ENCODE measurements around the gene FRMD6. TPM values are rescaled to one million over a fixed set of nuclear protein-coding genes. Genes with fewer than 3 reads are reported as not detected.

The FRMD6 gene
- total RNA-seq, 1 experiment from 2014 or later: 9.6 TPM

- Histone ChIP-seq H3K27ac (ENCODE audit: insufficient read length, low read depth, low read length) (no peak overlapping the region), H2BK12ac (ENCODE audit: insufficient read length, low read depth, low read length) (no peak overlapping the region), H3T11ph (ENCODE audit: low read length) (no peak overlapping the region), H4K91ac (ENCODE audit: insufficient read length, low read depth, low read length) (no peak overlapping the region), H2BK20ac (ENCODE audit: low read depth, low read length, poor library complexity, severe bottlenecking) (no peak overlapping the region), H3K4me2 (ENCODE audit: insufficient read depth, insufficient read length, low read length) (no peak overlapping the region), H2AK5ac (ENCODE audit: insufficient read length, low read length) (no peak overlapping the region), H3K14ac (ENCODE audit: insufficient read depth, low read length) (no peak overlapping the region), H3K4ac (ENCODE audit: low read depth, low read length) (no peak overlapping the region), H3K9ac (ENCODE audit: extremely low read depth, insufficient read length, low read length) (no peak overlapping the region), H3K27me3 (ENCODE audit: insufficient read depth, low read length) (no peaks in the 10 kb centered on the region), H2BK15ac (ENCODE audit: low read depth, low read length) (no peak overlapping the region), H3K23ac (ENCODE audit: insufficient read length, low read depth, low read length) (no peak overlapping the region), H3K23me2 (ENCODE audit: insufficient read length, low read depth, low read length, poor library complexity, severe bottlenecking) (no peaks in the 10 kb centered on the region), H4K5ac (ENCODE audit: insufficient read length, low read depth, low read length) (no peak overlapping the region), H2AFZ (ENCODE audit: low read length) (no peak overlapping the region), H3K79me2 (ENCODE audit: insufficient read depth, low read length) (no peaks in the 10 kb centered on the region), H3K56ac (ENCODE audit: insufficient read length, low read depth, low read length) (no peak overlapping the region), H2BK5ac (ENCODE audit: insufficient read length, low read length) (no peak overlapping the region), H4K20me1 (ENCODE audit: control insufficient read depth, insufficient read depth, insufficient read length) (no peaks in the 10 kb centered on the region), H3K4me1 (ENCODE audit: insufficient read depth, low read length) (no peaks in the 10 kb centered on the region), H4K8ac (replicated peaks; ENCODE audit: insufficient read length, low read depth, low read length) (no peak overlapping the region), H3K18ac (ENCODE audit: insufficient read length, low read depth, low read length) (no peak overlapping the region), H3K79me1 (ENCODE audit: insufficient read depth, low read depth, low read length, poor library complexity, severe bottlenecking) (no peaks in the 10 kb centered on the region), H3K9me3 (ENCODE audit: control insufficient read depth, low read depth, low read length) (no peaks in the 10 kb centered on the region), H2BK120ac (ENCODE audit: low read depth, low read length, poor library complexity, severe bottlenecking) (no peak overlapping the region)
- H3K4me3 Mint-ChIP-seq: no peak overlapping the region
- H3K36me3 Mint-ChIP-seq (ENCODE audit: insufficient read depth in 1 of 3, low read depth in 3 of 3): no peaks in the 10 kb centered on the region
- no peak for TF ChIP-seq CTCF (conservative IDR thresholded peaks at IDR 0.05)
- no peaks in the 10 kb centered on the region for H3K9me3 Mint-ChIP-seq
- DNase-seq: no peak
- peaks cover 5 to 18% of the 10 kb centered on the region in 2 experiments; a peak in 3 of 4 replicates for H3K4me1 Mint-ChIP-seq
- H3K27ac Mint-ChIP-seq: no peak overlapping the region
- H3K27me3 Mint-ChIP-seq (ENCODE audit: low read depth): no peaks in the 10 kb centered on the region; the same call in 1 of the 2 replicates
- WGBS (ENCODE audit: extremely low coverage, insufficient read length, low lambda C conversion rate): no CpG with 5 or more reads among the region's 12 CpGs
Observed at GRCh38 chr14:51607711-51608110, 44.0 kb upstream of the FRMD6 start.

Measured in H9 (cell line).